Gastrocnemius medialis (tissue), 4 donors: Measurements from ENCODE around the gene ZSCAN26.

Experiments
- CTCF ChIP-seq, 5 experiments: fragments of 450-650 bp in 3 of 5; fragments of 200-600 bp in 2 of 5; sonication (generic) in 2 of 5; IDR thresholded peaks in 4 of 5; conservative IDR thresholded peaks in 1 of 5; 1 replicate in 4 of 5; 2 replicates in 1 of 5; pipeline ENCODE4 v1.5.1; 2016 to 2019; ENCODE audit warnings: antibody characterized with exemption in 5 of 5, mild to moderate bottlenecking in 3 of 5, moderate library complexity in 3 of 5
- POLR2A ChIP-seq, 2 donors: fragments of 450-650 bp; IDR thresholded peaks; one replicate each; pipeline ENCODE4 v1.6.1; 2017; ENCODE audit warnings: antibody characterized with exemption in 2 of 2, mild to moderate bottlenecking in 2 of 2, moderate library complexity in 2 of 2

- TF ChIP-seq CTCF (IDR thresholded peaks at IDR 0.05 in 4 of 5, conservative IDR thresholded peaks at IDR 0.05 in 1 of 5) (no peak), POLR2A (IDR thresholded peaks at IDR 0.05) (no peak)
Observed at GRCh38 chr6:28281288-28282064, 14.5 kb downstream of the ZSCAN26 start, which contains the start of gene PGBD1.
